CD4-positive, CD25-positive, alpha-beta regulatory T cell (primary cell): ENCODE data around the gene HAUS1. TPM values are rescaled to one million over a fixed set of nuclear protein-coding genes. Genes with fewer than 3 reads are reported as not detected.
A peak's percentile ranks its signal among the peaks of the same experiment; 100 is the strongest.

ENCODE experiments used
- ATAC-seq, 2 donors: fragments of 150-1000 bp; cut with Tn5 transposase; one replicate each; pipeline ENCODE4 v1.10.0; 2021; ENCODE audit warnings: low read depth in 2 of 2, moderate number of reproducible peaks in 2 of 2, moderate library complexity in 1 of 2
- DNase-seq, 3 donors: peaks; one replicate each; pipeline versions ENCODE4 v3.0.0 to v3.0.0-alpha.2; 2012 to 2022; ENCODE audit warnings: mixed read lengths in 1 of 3
- H3K27ac ChIP-seq: one replicate; pipeline ENCODE4 v1.7.0; 2013; ENCODE audit warnings: mild to moderate bottlenecking, low read length; ENCODE audit not compliant: insufficient read depth, poor library complexity, severe bottlenecking
- H3K27me3 ChIP-seq: one replicate; pipeline ENCODE4 v1.7.0; 2013; ENCODE audit warnings: low read length; ENCODE audit not compliant: control insufficient read depth, insufficient read depth
- H3K36me3 ChIP-seq: one replicate; pipeline ENCODE4 v1.7.0; 2013; ENCODE audit warnings: mild to moderate bottlenecking, low read length, moderate library complexity; ENCODE audit not compliant: control insufficient read depth, insufficient read depth
- H3K4me1 ChIP-seq: 2 replicates; pipeline ENCODE4 v1.7.0; 2013; ENCODE audit warnings: mild to moderate bottlenecking, low read length; ENCODE audit not compliant: insufficient read depth, control insufficient read depth, poor library complexity, severe bottlenecking
- H3K4me3 ChIP-seq: one replicate; pipeline ENCODE4 v1.7.0; 2013; ENCODE audit warnings: low read depth, mild to moderate bottlenecking, low read length, moderate library complexity
- H3K9me3 ChIP-seq, 2 experiments: 1 replicate in 1 of 2; 2 replicates in 1 of 2; pipeline ENCODE4 v1.7.0; 2013; ENCODE audit warnings: low read length in 2 of 2, mild to moderate bottlenecking in 1 of 2, moderate library complexity in 1 of 2; ENCODE audit not compliant: control insufficient read depth in 2 of 2
- H3K27ac Mint-ChIP-seq, 3 donors: one replicate each; pipeline ENCODE4 v1.8.0; 2020 to 2022; ENCODE audit warnings: mild to moderate bottlenecking in 3 of 3, mixed read lengths in 3 of 3, moderate library complexity in 2 of 3
- H3K27me3 Mint-ChIP-seq: one replicate; pipeline ENCODE4 v1.8.0; 2022; ENCODE audit warnings: mild to moderate bottlenecking, mixed read lengths
- H3K36me3 Mint-ChIP-seq: one replicate; pipeline ENCODE4 v1.8.0; 2020; ENCODE audit warnings: mixed read lengths
- H3K4me1 Mint-ChIP-seq, 4 donors: one replicate each; pipeline ENCODE4 v1.8.0; 2020 to 2022; ENCODE audit warnings: mixed read lengths in 4 of 4, mild to moderate bottlenecking in 1 of 4
- H3K4me3 Mint-ChIP-seq, 4 donors: one replicate each; pipeline ENCODE4 v1.8.0; 2020 to 2022; ENCODE audit warnings: mild to moderate bottlenecking in 4 of 4, mixed read lengths in 4 of 4, moderate library complexity in 3 of 4
- H3K9me3 Mint-ChIP-seq, 7 donors: one replicate each; pipeline ENCODE4 v1.8.0; 2020 to 2022; ENCODE audit warnings: mixed read lengths in 7 of 7, mild to moderate bottlenecking in 3 of 7, moderate library complexity in 2 of 7
- polyA plus RNA-seq, 4 donors: library from polyadenylated mRNA; unstranded; fragments of 300-500 nt; fragmentation: Illumina TruSeq; gene quantifications; one replicate each; pipeline ENCODE4 v1.2.3, GENCODE V29; 2021
- total RNA-seq: library from RNA; stranded (reverse); gene quantifications from one replicate; pipeline ENCODE4 v1.2.3, GENCODE V29; 2022

Gene HAUS1
- total RNA-seq (21.3 TPM), polyA plus RNA-seq (10 to 100 TPM; 51.2 to 72.1 (median 58.7) TPM)

DNA sequence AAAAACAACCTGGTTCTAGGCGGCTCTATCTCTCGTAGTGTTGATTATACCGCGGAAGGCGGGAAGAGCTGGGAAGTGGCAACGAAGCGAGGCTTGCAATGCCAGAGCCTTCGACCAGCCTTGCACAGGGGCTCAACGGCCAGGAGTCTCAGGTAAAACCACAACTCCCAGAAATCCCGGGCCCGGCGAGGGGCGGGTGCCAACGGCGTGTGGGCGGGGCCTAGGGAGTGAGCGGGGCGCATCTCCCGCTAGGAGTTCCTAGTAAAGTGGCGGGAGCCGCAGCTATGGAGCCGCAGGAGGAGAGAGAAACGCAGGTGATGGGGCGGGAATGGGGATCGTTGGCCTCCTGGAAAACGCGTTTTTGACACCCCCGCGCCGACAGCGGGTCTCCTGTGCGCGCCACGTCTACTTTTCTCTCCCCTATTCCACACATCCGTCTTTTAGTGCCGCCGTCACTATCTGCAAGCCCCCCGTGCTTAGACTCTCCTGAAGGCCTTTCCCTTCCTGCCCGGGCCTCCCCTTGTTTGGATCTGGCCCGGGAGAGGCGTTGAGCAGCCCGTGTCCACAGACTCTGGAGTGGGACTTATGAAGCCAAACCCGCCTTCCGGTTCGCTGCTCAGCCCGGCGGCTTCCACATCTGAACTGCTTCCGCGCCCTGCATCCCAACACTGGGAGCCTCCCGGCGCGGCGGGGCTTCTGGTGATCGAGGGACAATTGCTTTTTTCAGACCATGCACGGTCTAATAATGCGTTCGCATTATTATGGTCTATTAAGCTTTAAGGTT lies at the start of gene HAUS1:
TSS of gene HAUS1 (plus strand) at position 258 of the 784 bp plus-strand sequence. CDS start at position 285, 27 bp downstream.
- H3K9me3 ChIP-seq: no peaks in the 10 kb centered on the region
- H3K27me3 Mint-ChIP-seq: no peaks in the 10 kb centered on the region
- peak within 1 kb of the TSS; percentile 98 for H3K4me3 ChIP-seq
- peaks cover 8 to 53% (median 30%) of the 10 kb centered on the region in 4 donors for H3K4me1 Mint-ChIP-seq
- ATAC-seq: peak; percentile 92 to 93
- peak within 1 kb of the TSS; percentile 92 to 98 (median 96) for H3K27ac Mint-ChIP-seq
- H3K27me3 ChIP-seq: no peaks in the 10 kb centered on the region
- no peaks in the 10 kb centered on the region for H3K9me3 Mint-ChIP-seq
- no peaks in the 10 kb centered on the region for H3K36me3 ChIP-seq
- H3K4me3 Mint-ChIP-seq: peak within 1 kb of the TSS; percentile 94 to 99 (median 98)
- H3K4me1 ChIP-seq: peaks cover 19% of the 10 kb centered on the region
- H3K27ac ChIP-seq: peak within 1 kb of the TSS; percentile 72
- H3K36me3 Mint-ChIP-seq: peaks cover 8% of the 10 kb centered on the region
- peak; percentile 72 to 82 (median 80) for DNase-seq

GRCh38 chr18:46054956-46055837 lies 49.0 kb upstream of the HAUS1 start:
- Mint-ChIP-seq H3K36me3 (no peaks in the 10 kb centered on the region), H3K27ac (peak overlapping the region; percentile 86 to 97 (median 90)), H3K4me1 (peaks cover 18 to 44% (median 28%) of the 10 kb centered on the region in 4 donors), H3K4me3 (peak overlapping the region in 2 of 4 donors; percentile 56 to 65), H3K27me3 (no peaks in the 10 kb centered on the region), H3K9me3 (no peaks in the 10 kb centered on the region)
- H3K4me3 ChIP-seq: peak overlapping the region; percentile 39
- peak in 2 of 3 donors; percentile 15 to 66 for DNase-seq
- peak; percentile 77 to 79 for ATAC-seq
- H3K27me3 ChIP-seq: no peaks in the 10 kb centered on the region
- peaks cover 14% of the 10 kb centered on the region for H3K4me1 ChIP-seq
- H3K9me3 ChIP-seq: no peaks in the 10 kb centered on the region
- H3K36me3 ChIP-seq: no peaks in the 10 kb centered on the region
- peak overlapping the region; percentile 54 for H3K27ac ChIP-seq

DNA sequence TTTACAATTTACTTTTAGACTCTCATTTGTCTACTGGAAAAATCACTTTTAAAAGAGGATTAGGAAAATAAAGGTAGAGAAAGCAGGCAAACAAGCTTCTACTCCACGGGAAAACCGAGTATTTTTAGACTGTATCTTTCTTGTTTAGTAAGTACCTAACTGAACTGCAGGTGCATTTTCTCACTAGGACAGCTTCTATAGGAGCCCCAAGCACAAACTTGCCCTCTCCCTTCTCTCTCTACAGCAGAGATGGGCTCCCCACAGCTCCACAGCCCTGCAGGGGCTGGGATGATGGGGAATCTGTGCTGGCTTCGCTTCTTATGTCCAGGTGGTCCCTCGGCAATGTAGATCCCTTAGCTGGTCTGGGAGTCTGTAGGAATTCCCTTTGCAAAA lies 48.4 kb upstream of the HAUS1 start:
- Mint-ChIP-seq H3K4me1 (peaks cover 18 to 44% (median 30%) of the 10 kb centered on the region in 4 donors), H3K27me3 (no peaks in the 10 kb centered on the region), H3K36me3 (no peaks in the 10 kb centered on the region), H3K9me3 (no peaks in the 10 kb centered on the region), H3K27ac (peak overlapping the region; percentile 86 to 97 (median 90)), H3K4me3 (peak overlapping the region in 2 of 4 donors; percentile 56 to 65)
- DNase-seq (no peak), ATAC-seq (peak in 1 of 2 donors; percentile 30)
- H3K36me3 ChIP-seq: no peaks in the 10 kb centered on the region
- H3K4me1 ChIP-seq: peaks cover 14% of the 10 kb centered on the region
- peak overlapping the region; percentile 54 for H3K27ac ChIP-seq
- peak overlapping the region; percentile 39 for H3K4me3 ChIP-seq
- H3K27me3 ChIP-seq: no peaks in the 10 kb centered on the region
- H3K9me3 ChIP-seq: no peaks in the 10 kb centered on the region

GRCh38 chr18:46060359-46060841 lies 43.8 kb upstream of the HAUS1 start:
- ATAC-seq (no peak), DNase-seq (no peak)
- Histone ChIP-seq H3K27ac (no peak overlapping the region), H3K4me1 (peaks cover 8% of the 10 kb centered on the region), H3K36me3 (no peaks in the 10 kb centered on the region), H3K27me3 (no peaks in the 10 kb centered on the region), H3K9me3 (no peaks in the 10 kb centered on the region), H3K4me3 (no peak overlapping the region)
- Mint-ChIP-seq H3K27me3 (no peaks in the 10 kb centered on the region), H3K4me1 (peaks cover 4 to 26% (median 9%) of the 10 kb centered on the region in 4 donors), H3K36me3 (no peaks in the 10 kb centered on the region), H3K4me3 (no peak overlapping the region), H3K9me3 (no peaks in the 10 kb centered on the region), H3K27ac (peak overlapping the region in 1 of 3 donors; percentile 21)

- Histone ChIP-seq H3K9me3 (no peaks in the 10 kb centered on the region), H3K36me3 (no peaks in the 10 kb centered on the region), H3K4me1 (no peaks in the 10 kb centered on the region), H3K4me3 (no peak overlapping the region), H3K27me3 (no peaks in the 10 kb centered on the region), H3K27ac (no peak overlapping the region)
- no peaks in the 10 kb centered on the region for H3K27me3 Mint-ChIP-seq
- H3K4me3 Mint-ChIP-seq: no peak overlapping the region
- DNase-seq (no peak), ATAC-seq (no peak)
- H3K36me3 Mint-ChIP-seq: peaks cover 2% of the 10 kb centered on the region
- H3K27ac Mint-ChIP-seq: no peak overlapping the region
- H3K4me1 Mint-ChIP-seq: peaks cover 0 to 16% (median 2%) of the 10 kb centered on the region in 4 donors
- no peaks in the 10 kb centered on the region for H3K9me3 Mint-ChIP-seq
Observed at GRCh38 chr18:46061387-46061786, 42.8 kb upstream of the HAUS1 start.

DNA sequence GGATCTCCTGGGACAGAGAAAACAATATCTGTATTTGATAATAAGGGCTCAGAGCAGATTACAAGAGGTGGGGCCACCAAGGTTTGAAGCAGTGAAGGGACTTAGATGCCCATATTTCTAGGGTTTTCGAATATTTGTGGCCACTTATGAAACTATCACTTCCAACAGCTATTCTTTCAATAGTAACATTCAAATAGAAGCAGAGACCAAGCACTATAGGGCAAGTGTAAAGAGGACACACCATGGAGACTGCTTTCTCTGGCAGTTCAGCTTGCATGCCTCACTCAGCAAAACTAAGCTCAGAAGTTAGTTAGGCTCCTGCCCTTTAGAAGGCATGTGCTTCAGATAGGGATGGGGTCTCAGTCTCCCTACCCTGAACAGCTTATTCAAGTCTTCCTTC lies 42.4 kb upstream of the HAUS1 start:
- no peak overlapping the region for H3K27ac Mint-ChIP-seq
- H3K4me1 Mint-ChIP-seq: peaks cover 0 to 15% (median 1%) of the 10 kb centered on the region in 4 donors
- DNase-seq (no peak), ATAC-seq (no peak)
- Histone ChIP-seq H3K4me3 (no peak overlapping the region), H3K36me3 (no peaks in the 10 kb centered on the region), H3K9me3 (no peaks in the 10 kb centered on the region), H3K4me1 (no peaks in the 10 kb centered on the region), H3K27ac (no peak overlapping the region), H3K27me3 (no peaks in the 10 kb centered on the region)
- H3K9me3 Mint-ChIP-seq: no peaks in the 10 kb centered on the region
- H3K36me3 Mint-ChIP-seq: peaks cover 3% of the 10 kb centered on the region
- H3K27me3 Mint-ChIP-seq: no peaks in the 10 kb centered on the region
- no peak overlapping the region for H3K4me3 Mint-ChIP-seq

DNA sequence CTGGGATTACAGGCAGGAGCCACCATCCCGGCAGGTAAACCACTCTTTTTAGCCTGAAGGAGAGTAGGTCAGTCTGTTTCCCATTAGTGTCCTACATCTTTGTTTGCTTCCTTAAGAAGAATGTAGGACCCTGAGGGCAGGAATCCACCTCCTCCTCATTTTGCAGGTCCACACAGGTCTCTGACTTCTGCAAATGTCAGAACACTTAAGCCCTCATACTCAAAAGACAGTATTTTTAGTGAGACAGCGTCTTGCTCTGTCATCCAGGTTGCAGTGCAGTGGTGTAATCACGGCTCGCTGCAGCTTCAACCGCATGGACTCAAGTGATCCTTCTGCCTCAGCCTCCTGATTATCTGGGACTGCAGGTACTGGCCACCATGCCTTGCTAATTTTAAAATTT lies 41.4 kb upstream of the HAUS1 start:
- Histone ChIP-seq H3K27me3 (no peaks in the 10 kb centered on the region), H3K36me3 (no peaks in the 10 kb centered on the region), H3K9me3 (no peaks in the 10 kb centered on the region), H3K4me1 (no peaks in the 10 kb centered on the region), H3K4me3 (no peak overlapping the region), H3K27ac (no peak overlapping the region)
- Mint-ChIP-seq H3K4me3 (no peak overlapping the region), H3K27me3 (no peaks in the 10 kb centered on the region), H3K27ac (no peak overlapping the region), H3K4me1 (peaks cover 0 to 17% (median 2%) of the 10 kb centered on the region in 4 donors), H3K9me3 (peaks cover 0 to 1% (median 0%) of the 10 kb centered on the region in 7 donors), H3K36me3 (peaks cover 6% of the 10 kb centered on the region)
- DNase-seq (no peak), ATAC-seq (no peak)
